GM13977 (cell line): ENCODE data around the gene SREK1.

Experiments used
- DNase-seq: peaks from one replicate; pipeline ENCODE4 v3.0.0; 2012; ENCODE audit warnings: low spot score
- CTCF ChIP-seq: IDR thresholded peaks from 2 replicates; pipeline ENCODE4 v1.5.1; 2012; ENCODE audit warnings: mild to moderate bottlenecking, control low read depth; ENCODE audit not compliant: insufficient read depth; ENCODE audit errors: extremely low read depth, missing control alignments
- in situ Hi-C: fragments of 300-500 bp; cut with MboI; formaldehyde crosslinking; loops from one replicate; pipeline ENCODE4 v1.12.0; 2022; ENCODE audit warnings: low sequenced_read_pairs, low pct_unique_long_range_greater_than_20kb, mixed read lengths, inconsistent platforms; ENCODE audit not compliant: unreplicated experiment

The SREK1 gene

GRCh38 chr5:66144074-66144833 lies at the start of gene SREK1:
Gene SREK1, plus strand, starts transcription at chr5:66144300. Its CDS starts 77 bp downstream, at chr5:66144377.
- TF ChIP-seq CTCF = no peak
- in situ Hi-C loops = no loop called here

GRCh38 chr5:66100851-66101250 lies 43.2 kb upstream of the SREK1 start:
- DNase-seq = no peak
- no peak for TF ChIP-seq CTCF
- in situ Hi-C loops = no loop called here

More at GRCh38 chr5:66144074-66144833, at the start of gene SREK1:
- DNase-seq = peak; percentile 93

- in situ Hi-C loops = no loop called here
- no peak for DNase-seq
- TF ChIP-seq CTCF = no peak
Measured at GRCh38 chr5:66113160-66113559, 30.9 kb upstream of the SREK1 start.

GRCh38 chr5:66118304-66118703 lies 25.8 kb upstream of the SREK1 start:
- DNase-seq = no peak
- in situ Hi-C loops = no loop called here
- TF ChIP-seq CTCF = no peak

- in situ Hi-C loops = no loop called here
- no peak for DNase-seq
- TF ChIP-seq CTCF = no peak
Measured at GRCh38 chr5:66122379-66123034, 21.6 kb upstream of the SREK1 start.

- TF ChIP-seq CTCF = no peak
- in situ Hi-C loops = no loop called here
- no peak for DNase-seq
Measured at GRCh38 chr5:66129144-66129543, 15.0 kb upstream of the SREK1 start.
